Neural progenitor cell (in vitro differentiated cells): ENCODE measurements around the gene LRBA. TPM values are rescaled to one million over a fixed set of nuclear protein-coding genes. Genes with fewer than 3 reads are reported as not detected.

Experiments
- DNase-seq: peaks from one replicate; pipeline ENCODE4 v3.0.0-alpha.2; 2016; ENCODE audit warnings: low spot score
- H2AFZ ChIP-seq: fragments of 200-600 bp; sonication (generic); replicated peaks from 2 replicates; pipeline ENCODE4 v1.6.1; 2016; ENCODE audit warnings: antibody characterized with exemption
- H3F3A ChIP-seq: fragments of 200-600 bp; sonication (generic); 2 replicates; pipeline ENCODE4 v1.6.1; 2016; ENCODE audit warnings: antibody characterized with exemption, low read depth
- H3K27ac ChIP-seq: fragments of 200-600 bp; sonication (generic); 2 replicates; pipeline ENCODE4 v1.5.1; 2016; ENCODE audit warnings: mild to moderate bottlenecking
- H3K27me3 ChIP-seq: fragments of 200-600 bp; sonication (generic); 2 replicates; pipeline ENCODE4 v1.6.1; 2016; ENCODE audit warnings: mild to moderate bottlenecking, moderate library complexity
- H3K36me3 ChIP-seq: fragments of 200-600 bp; sonication (generic); 2 replicates; pipeline ENCODE4 v1.5.1; 2016
- H3K4me1 ChIP-seq: fragments of 200-600 bp; sonication (generic); 2 replicates; pipeline ENCODE4 v1.6.1; 2016; ENCODE audit warnings: mixed run types
- H3K4me2 ChIP-seq: fragments of 200-600 bp; sonication (generic); 2 replicates; pipeline ENCODE4 v1.6.1; 2016
- H3K4me3 ChIP-seq: fragments of 200-600 bp; sonication (generic); 2 replicates; pipeline ENCODE4 v1.5.1; 2016
- H3K79me2 ChIP-seq: fragments of 200-600 bp; sonication (generic); 2 replicates; pipeline ENCODE4 v1.6.1; 2016; ENCODE audit warnings: low read depth
- H3K9ac ChIP-seq: fragments of 200-600 bp; sonication (generic); 2 replicates; pipeline ENCODE4 v1.6.1; 2016
- H3K9me3 ChIP-seq: fragments of 200-600 bp; sonication (generic); 2 replicates; pipeline ENCODE4 v1.5.1; 2016; ENCODE audit warnings: low read depth
- H4K20me1 ChIP-seq: fragments of 200-600 bp; sonication (generic); 2 replicates; pipeline ENCODE4 v1.6.1; 2016; ENCODE audit warnings: low read depth
- H3K27ac Mint-ChIP-seq: 3 replicates; pipeline ENCODE4 v1.8.0; 2021; ENCODE audit warnings: mixed read lengths
- H3K27me3 Mint-ChIP-seq: 2 replicates; pipeline ENCODE4 v1.8.0; 2022; ENCODE audit warnings: low read depth, mild to moderate bottlenecking, inconsistent platforms, moderate library complexity, mixed read lengths; ENCODE audit not compliant: insufficient read depth
- H3K36me3 Mint-ChIP-seq: 3 replicates; pipeline ENCODE4 v1.8.0; 2021; ENCODE audit warnings: mixed read lengths
- H3K4me1 Mint-ChIP-seq: 3 replicates; pipeline ENCODE4 v1.8.0; 2021; ENCODE audit warnings: mixed read lengths
- H3K4me3 Mint-ChIP-seq: 3 replicates; pipeline ENCODE4 v1.8.0; 2021; ENCODE audit warnings: mild to moderate bottlenecking, moderate library complexity, mixed read lengths
- H3K9me3 Mint-ChIP-seq: 3 replicates; pipeline ENCODE4 v1.8.0; 2020; ENCODE audit warnings: mixed read lengths
- EZH2 ChIP-seq: fragments of 200-600 bp; sonication (generic); IDR thresholded peaks from 2 replicates; pipeline ENCODE4 v1.6.1; 2017; ENCODE audit warnings: antibody characterized with exemption, mild to moderate bottlenecking, moderate library complexity
- EZH2phosphoT487 ChIP-seq: fragments of 200-600 bp; sonication (generic); IDR thresholded peaks from 2 replicates; pipeline ENCODE4 v1.6.1; 2017; ENCODE audit warnings: antibody characterized with exemption
- total RNA-seq: library from RNA; depleted of rRNA; stranded (reverse); fragments of >200 nt; gene quantifications from 2 replicates; pipeline ENCODE4 v1.2.3, GENCODE V29; 2015; ENCODE audit warnings: low replicate concordance
- TF ChIP-seq, protein P1 (sequence below): fragments of 200-600 bp; sonication (generic); IDR thresholded peaks from 2 replicates; pipeline ENCODE4 v1.5.1; 2017; ENCODE audit warnings: antibody characterized with exemption, mild to moderate bottlenecking

LRBA gene
- total RNA-seq, 1 donor from 2014 or later = 111 TPM

DNA sequence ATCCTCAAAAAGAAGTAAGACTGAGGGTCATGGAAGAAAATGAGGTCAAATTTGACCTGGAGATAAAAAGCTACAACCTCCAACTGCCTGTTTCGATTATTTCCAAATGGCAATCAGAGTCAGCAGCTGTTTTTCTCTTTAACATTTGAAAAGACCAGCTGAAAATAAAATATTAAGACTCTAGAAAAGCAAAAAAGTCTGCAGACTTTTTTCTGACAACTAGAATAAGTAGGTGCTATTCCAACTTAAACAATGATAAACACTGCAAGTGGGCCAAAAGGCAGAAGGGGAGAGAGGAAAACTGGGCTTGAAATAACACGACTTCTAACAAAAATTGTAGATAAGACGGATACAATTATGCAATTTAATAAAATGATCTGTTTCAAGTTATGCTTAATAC is 110.4 kb downstream of the LRBA start:
- no peak overlapping the region for H3K27ac Mint-ChIP-seq
- H3K4me2 ChIP-seq = no peak overlapping the region
- no peak for DNase-seq
- TF ChIP-seq, protein P1, sequence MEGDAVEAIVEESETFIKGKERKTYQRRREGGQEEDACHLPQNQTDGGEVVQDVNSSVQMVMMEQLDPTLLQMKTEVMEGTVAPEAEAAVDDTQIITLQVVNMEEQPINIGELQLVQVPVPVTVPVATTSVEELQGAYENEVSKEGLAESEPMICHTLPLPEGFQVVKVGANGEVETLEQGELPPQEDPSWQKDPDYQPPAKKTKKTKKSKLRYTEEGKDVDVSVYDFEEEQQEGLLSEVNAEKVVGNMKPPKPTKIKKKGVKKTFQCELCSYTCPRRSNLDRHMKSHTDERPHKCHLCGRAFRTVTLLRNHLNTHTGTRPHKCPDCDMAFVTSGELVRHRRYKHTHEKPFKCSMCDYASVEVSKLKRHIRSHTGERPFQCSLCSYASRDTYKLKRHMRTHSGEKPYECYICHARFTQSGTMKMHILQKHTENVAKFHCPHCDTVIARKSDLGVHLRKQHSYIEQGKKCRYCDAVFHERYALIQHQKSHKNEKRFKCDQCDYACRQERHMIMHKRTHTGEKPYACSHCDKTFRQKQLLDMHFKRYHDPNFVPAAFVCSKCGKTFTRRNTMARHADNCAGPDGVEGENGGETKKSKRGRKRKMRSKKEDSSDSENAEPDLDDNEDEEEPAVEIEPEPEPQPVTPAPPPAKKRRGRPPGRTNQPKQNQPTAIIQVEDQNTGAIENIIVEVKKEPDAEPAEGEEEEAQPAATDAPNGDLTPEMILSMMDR = no peak
- H3F3A ChIP-seq = peaks cover 9% of the 10 kb centered on the region
- H3K4me3 ChIP-seq = no peak overlapping the region
- no peak overlapping the region for H2AFZ ChIP-seq
- H3K36me3 Mint-ChIP-seq = peaks cover 5% of the 10 kb centered on the region
- H3K9me3 Mint-ChIP-seq = no peaks in the 10 kb centered on the region
- H3K79me2 ChIP-seq = no peaks in the 10 kb centered on the region
- no peaks in the 10 kb centered on the region for H3K9me3 ChIP-seq
- peaks cover 6% of the 10 kb centered on the region for H3K4me1 Mint-ChIP-seq
- no peaks in the 10 kb centered on the region for H3K27me3 Mint-ChIP-seq
- H3K36me3 ChIP-seq = no peaks in the 10 kb centered on the region
- peaks cover 5% of the 10 kb centered on the region for H3K4me1 ChIP-seq
- H3K4me3 Mint-ChIP-seq = no peak overlapping the region
- no peaks in the 10 kb centered on the region for H3K27me3 ChIP-seq
- no peak overlapping the region for H3K9ac ChIP-seq
- H3K27ac ChIP-seq = no peak overlapping the region
- no peaks in the 10 kb centered on the region for H4K20me1 ChIP-seq

DNA sequence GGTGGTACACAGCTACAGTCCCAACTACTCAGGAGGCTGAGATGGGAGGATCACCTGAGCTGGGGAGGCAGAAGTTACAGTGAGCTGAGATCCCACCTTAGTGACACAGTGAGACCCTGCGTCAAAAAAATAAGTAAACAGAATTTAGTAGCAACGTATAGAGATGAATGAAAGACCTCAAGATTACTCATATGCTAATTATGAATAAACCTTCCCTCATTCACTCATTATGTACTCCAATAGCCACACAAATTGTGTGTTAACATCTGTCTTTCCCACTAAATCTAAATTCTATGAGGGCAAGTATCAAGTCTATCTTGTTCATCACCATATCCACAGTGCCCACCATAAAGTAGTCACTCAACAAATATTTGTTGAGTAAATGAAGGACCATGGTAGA is 111.5 kb downstream of the LRBA start:
- no peak overlapping the region for H3K4me3 ChIP-seq
- DNase-seq = no peak
- peaks cover 5% of the 10 kb centered on the region for H3K4me1 ChIP-seq
- H3K4me2 ChIP-seq = no peak overlapping the region
- H3K79me2 ChIP-seq = no peaks in the 10 kb centered on the region
- Mint-ChIP-seq H3K36me3 (peaks cover 7% of the 10 kb centered on the region), H3K9me3 (no peaks in the 10 kb centered on the region), H3K4me3 (no peak overlapping the region), H3K27ac (no peak overlapping the region), H3K4me1 (peaks cover 6% of the 10 kb centered on the region), H3K27me3 (no peaks in the 10 kb centered on the region)
- no peak overlapping the region for H2AFZ ChIP-seq
- H3F3A ChIP-seq = peaks cover 2% of the 10 kb centered on the region
- H3K9me3 ChIP-seq = no peaks in the 10 kb centered on the region
- H3K27me3 ChIP-seq = no peaks in the 10 kb centered on the region
- H3K36me3 ChIP-seq = no peaks in the 10 kb centered on the region
- H3K9ac ChIP-seq = no peak overlapping the region
- TF ChIP-seq, protein P1 = no peak
- TF ChIP-seq EZH2 (no peak), EZH2phosphoT487 (no peak)
- H3K27ac ChIP-seq = no peak overlapping the region
- H4K20me1 ChIP-seq = no peaks in the 10 kb centered on the region

DNA sequence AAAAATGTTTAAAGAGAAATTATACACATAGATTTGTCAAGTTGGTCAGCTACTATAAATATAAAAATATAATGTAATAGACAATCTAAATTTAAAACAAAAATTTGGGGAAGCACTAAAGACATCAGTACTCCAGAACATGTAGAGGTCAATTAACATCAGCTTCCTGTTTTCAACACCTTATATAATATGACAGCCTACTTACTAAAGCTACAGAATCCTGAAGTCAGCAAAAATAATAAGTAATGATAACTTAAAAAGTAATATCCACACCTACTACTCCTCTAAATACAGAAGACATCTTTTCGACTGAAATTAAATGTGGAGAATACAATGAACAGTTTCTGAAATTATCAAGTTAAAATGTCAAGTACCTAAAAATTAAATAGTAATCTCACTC is 118.6 kb downstream of the LRBA start:
- no peaks in the 10 kb centered on the region for H3K9me3 Mint-ChIP-seq
- no peaks in the 10 kb centered on the region for H3K79me2 ChIP-seq
- H3K27ac Mint-ChIP-seq = no peak overlapping the region
- H3K27me3 ChIP-seq = no peaks in the 10 kb centered on the region
- no peaks in the 10 kb centered on the region for H4K20me1 ChIP-seq
- no peak overlapping the region for H2AFZ ChIP-seq
- no peaks in the 10 kb centered on the region for H3K9me3 ChIP-seq
- no peaks in the 10 kb centered on the region for H3F3A ChIP-seq
- no peak overlapping the region for H3K27ac ChIP-seq
- H3K4me1 ChIP-seq = no peaks in the 10 kb centered on the region
- no peak for DNase-seq
- no peak overlapping the region for H3K9ac ChIP-seq
- no peaks in the 10 kb centered on the region for H3K4me1 Mint-ChIP-seq
- no peak overlapping the region for H3K4me3 Mint-ChIP-seq
- H3K36me3 ChIP-seq = peaks cover 9% of the 10 kb centered on the region
- no peaks in the 10 kb centered on the region for H3K27me3 Mint-ChIP-seq
- peaks cover 7% of the 10 kb centered on the region for H3K36me3 Mint-ChIP-seq
- H3K4me3 ChIP-seq = no peak overlapping the region
- TF ChIP-seq EZH2 (no peak), EZH2phosphoT487 (no peak)
- TF ChIP-seq, protein P1 = no peak
- no peak overlapping the region for H3K4me2 ChIP-seq

DNA sequence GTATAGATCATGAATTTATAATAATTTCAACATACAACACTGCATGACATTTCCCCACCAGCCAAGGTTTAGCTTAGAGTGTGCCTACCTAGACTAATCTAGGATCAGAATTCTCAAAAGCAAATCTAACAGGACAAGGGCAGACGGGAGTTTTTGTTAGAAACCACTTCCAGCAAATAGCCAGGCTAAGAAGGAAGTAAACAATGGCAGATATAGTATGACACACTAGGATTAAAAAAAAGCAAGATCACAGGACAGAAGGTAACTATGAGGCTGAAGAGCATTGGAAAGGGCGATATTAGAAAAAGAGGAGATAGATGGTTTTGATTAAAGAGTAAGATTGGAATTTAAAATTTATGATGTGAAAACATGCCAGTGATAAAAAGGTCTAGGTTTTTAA is 124.8 kb downstream of the LRBA start:
- Histone ChIP-seq H3K4me1 (no peaks in the 10 kb centered on the region), H3K79me2 (no peaks in the 10 kb centered on the region), H3K27ac (no peak overlapping the region), H3F3A (peaks cover 5% of the 10 kb centered on the region), H3K27me3 (no peaks in the 10 kb centered on the region), H3K9ac (no peak overlapping the region), H3K36me3 (peaks cover 4% of the 10 kb centered on the region), H2AFZ (no peak overlapping the region), H3K4me2 (no peak overlapping the region), H3K9me3 (no peaks in the 10 kb centered on the region), H3K4me3 (no peak overlapping the region), H4K20me1 (no peaks in the 10 kb centered on the region)
- H3K4me1 Mint-ChIP-seq = no peaks in the 10 kb centered on the region
- TF ChIP-seq, protein P1 = no peak
- TF ChIP-seq EZH2 (no peak), EZH2phosphoT487 (no peak)
- no peak for DNase-seq
- no peaks in the 10 kb centered on the region for H3K9me3 Mint-ChIP-seq
- H3K4me3 Mint-ChIP-seq = no peak overlapping the region
- H3K27ac Mint-ChIP-seq = no peak overlapping the region
- H3K36me3 Mint-ChIP-seq = peaks cover 5% of the 10 kb centered on the region
- no peaks in the 10 kb centered on the region for H3K27me3 Mint-ChIP-seq
